ENCODE results near the gene HMBS. TPM values are rescaled to one million over a fixed set of nuclear protein-coding genes. Genes with fewer than 3 reads are reported as not detected.

Gene HMBS
- total RNA-seq, 1 donor from 2014 or later, result 35.7 TPM

DNA sequence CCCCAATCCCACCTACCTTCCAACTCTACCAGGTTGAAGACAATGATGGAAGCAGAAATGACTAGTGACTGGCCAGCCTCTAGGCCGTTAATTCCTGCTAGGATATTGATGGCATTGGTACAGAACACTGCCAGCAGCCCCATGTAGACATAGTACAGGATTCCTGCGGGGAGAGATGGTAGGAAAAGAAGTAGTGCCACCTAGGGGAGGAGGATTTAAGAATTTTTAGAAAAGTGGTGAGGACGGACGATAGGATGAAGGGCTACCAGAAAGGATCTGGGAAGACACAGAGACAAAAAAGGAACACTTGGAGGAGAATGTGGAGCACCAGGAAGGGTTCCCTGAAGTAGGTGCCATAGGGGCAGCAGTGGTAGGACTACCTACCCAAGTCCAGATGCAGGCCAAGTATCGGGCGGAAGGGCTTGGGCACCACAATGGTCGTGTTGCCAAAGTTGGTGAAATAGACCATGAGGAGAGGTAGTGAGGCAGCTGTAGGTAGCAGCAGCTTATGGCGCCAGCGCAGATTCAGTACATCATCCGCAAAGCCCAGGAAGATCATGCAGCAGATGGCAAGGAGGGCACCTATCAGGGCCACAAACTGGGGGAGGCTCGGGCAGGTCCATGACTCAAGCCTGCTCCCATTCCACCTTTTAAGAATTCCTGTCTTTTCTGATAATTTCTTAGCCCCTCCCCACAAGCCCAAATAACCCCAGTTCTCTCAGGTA lies 15.7 kb downstream of the HMBS start:
- intact Hi-C loops (cut with micrococcal nuclease), result loop anchor here (2.0 to 5.0 kb wide), 3 partner anchors 16 to 308 kb away; partner anchors contain the start of genes DDX6 and HMBS

DNA sequence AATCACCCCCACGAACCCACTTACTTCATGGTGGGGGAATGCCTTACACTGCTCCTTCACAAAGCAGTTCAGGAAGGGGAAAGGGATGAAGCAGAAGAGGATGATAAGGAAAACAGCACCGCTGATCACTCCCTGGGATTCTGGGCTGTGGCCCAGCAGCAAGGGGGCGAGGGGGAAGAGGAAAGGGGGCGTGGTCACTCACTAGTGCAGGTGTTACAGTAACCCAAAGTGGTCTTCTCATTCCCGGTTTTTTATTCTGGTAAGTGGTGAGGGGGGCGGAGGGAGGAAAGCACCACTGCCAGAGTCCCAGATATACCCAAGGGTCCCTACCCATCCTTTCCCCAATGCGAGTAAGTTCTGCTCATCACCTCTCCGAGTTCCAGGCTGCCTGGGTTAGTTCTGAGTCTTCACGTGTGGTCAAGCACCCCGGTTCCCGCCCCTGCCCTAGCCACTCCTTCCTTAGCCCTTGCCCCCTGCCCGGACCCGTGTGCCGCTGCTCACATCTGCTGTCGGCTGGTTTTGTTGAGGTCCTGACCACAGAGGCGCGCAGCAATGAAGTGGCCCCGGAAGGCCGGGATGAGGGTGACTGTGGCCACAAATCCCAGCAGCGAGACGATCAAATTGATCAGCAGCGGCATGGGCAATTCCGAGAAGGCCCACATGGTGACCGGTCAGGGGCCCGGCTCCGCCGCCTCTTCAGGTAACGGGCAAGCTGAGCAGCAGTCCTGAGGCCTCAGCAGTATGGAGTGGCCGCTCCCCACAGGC lies 16.5 kb downstream of the HMBS start:
- intact Hi-C loops (cut with micrococcal nuclease), result loop anchor here (1.0 to 5.0 kb wide), 4 partner anchors 16 to 309 kb away; partner anchors contain the start of genes DDX6, HMBS and HYOU1

DNA sequence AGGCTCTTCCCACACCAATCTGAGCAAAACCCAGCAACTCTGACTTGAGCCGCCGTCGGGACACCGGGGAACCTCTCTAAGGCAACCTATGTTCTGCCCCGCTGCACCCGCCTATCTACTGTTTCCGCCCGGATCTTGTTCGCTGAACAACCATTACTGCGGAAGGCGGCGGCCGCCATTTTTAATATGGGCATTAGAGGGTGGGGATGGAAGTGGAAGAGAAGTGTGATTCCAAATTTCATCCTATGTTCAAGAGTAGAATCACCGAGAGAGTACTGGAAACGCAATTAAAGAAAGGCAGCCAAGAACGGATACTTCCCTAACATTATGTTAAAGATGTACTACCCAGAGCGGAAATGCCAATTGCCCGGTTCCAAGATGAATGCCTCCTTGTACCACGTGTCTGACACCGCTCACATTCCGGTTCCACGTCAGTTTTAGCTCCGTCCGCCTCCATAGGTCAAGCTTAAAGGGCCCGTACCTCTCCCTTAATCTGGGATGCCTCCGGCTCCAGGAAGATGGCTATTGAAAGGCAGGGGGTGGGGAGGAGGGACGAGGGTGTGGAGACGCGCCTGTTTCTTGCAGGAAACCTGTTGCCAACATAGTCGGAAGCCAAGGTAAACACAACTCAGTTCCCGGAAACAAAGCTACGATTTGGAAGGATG lies 17.2 kb downstream of the HMBS start, which contains the start of gene DPAGT1:
Gene DPAGT1, minus strand, starts transcription at position 95 of the 665 bp plus-strand sequence. CDS start 198 bp downstream, outside the sequence.
- intact Hi-C loops (cut with micrococcal nuclease), result loop anchor here (1.0 to 5.0 kb wide), 9 partner anchors 8 to 310 kb away; partner anchors contain the start of genes DDX6, HINFP, HMBS and HYOU1

DNA sequence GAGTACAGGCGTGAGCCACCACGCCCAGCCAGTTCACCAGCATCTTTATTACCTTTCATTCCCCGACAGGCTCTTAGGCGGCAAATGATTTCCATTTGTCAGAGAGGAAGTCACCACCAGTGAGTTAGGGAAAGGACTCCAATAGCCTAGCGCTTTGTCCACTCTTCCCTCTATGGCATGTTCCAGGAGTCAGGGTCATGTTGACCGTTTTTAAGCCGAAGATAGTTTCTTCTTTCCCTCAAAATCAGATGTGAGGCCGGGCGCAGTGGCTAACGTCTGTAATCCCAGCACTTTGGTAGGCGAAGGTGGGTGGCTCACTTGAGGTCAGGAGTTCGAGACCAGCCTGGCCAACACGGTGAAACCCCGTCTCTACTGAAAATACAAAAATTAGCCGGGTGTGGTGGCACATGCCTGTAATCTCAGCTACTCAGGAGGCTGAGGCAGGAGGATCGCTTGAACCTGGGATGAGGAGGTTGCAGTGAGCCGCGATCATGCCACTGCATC lies 18.5 kb downstream of the HMBS start:
- intact Hi-C loops (cut with micrococcal nuclease), result loop anchor here (2.0 to 5.0 kb wide), 3 partner anchors 66 to 311 kb away; partner anchors contain the start of genes DDX6 and NLRX1

DNA sequence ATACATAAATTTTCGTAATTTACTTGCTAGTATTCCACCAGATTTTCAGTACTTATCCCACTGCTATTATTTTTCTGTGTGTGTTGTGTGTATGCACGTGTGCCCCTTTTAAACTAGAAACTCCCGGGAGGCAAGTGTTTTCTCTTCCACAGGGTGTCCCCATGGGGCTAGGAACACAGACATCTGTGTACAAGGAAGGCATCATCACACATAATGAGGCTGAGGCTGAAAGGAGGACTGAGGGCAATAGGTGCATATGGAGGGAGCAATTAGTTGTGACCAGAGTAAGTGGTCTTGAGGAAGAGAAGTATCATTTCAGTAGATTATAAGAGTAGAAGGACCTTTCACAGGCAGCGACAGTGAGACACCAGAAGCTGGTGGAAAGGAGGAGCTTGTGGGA lies 19.1 kb downstream of the HMBS start:
- intact Hi-C loops (cut with micrococcal nuclease), result loop anchor here (2.0 to 5.0 kb wide), 3 partner anchors 65 to 311 kb away; partner anchors contain the start of genes DDX6 and NLRX1

DNA sequence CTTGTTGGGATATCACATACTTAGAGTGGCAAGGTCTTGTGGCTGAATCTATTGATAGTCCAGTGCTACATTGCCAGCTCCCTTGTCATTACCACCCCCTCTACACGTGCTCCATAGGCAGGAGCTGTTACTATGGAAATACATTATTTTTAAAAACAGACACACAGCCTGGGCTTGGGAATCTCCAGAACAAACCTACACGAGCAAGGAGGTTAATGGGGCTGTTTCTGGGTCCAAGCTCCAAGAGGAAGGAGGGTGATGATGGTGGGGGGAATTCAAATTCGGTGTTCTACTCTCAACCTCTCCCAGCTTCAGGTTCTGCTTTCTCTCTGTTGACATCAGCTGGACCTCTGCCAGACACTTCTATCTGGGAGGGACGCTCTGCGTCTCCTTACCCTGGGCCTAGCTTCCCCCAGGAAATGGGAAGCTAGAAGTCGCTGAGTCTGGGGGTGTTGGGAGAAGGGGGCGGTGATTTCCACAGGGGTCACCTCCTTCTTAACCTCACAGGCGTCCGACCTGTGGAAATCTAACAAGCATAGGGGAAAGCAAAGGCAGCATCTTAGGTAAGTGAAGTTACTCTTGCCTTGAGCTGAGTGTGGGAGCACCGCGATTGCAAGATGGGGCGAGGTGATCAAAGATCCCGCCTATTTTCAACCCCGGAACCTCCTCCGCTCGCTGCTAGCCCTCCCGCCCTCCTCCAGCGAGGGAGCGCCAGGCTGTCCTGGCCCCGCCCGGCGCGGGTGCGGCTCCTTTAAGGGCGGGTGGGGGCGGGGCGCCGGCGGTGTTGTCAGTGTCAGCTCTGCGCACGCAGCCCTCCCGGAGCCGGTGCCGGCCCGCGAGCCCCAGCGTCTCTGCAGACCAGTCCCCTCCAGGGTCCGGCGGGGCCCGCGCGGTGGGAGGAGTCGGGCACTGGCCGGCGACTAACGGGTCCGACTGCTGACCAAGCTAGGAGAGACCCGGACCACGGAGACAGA lies 22.2 kb downstream of the HMBS start, which contains the start of gene C2CD2L:
Gene C2CD2L, plus strand, starts transcription at position 781 of the 974 bp plus-strand sequence. CDS start 398 bp downstream, outside the sequence.
- intact Hi-C loops (cut with micrococcal nuclease), result loop anchor here (1.0 to 5.0 kb wide), 3 partner anchors 12 to 180 kb away; partner anchors contain the start of genes BCL9L and HINFP

DNA sequence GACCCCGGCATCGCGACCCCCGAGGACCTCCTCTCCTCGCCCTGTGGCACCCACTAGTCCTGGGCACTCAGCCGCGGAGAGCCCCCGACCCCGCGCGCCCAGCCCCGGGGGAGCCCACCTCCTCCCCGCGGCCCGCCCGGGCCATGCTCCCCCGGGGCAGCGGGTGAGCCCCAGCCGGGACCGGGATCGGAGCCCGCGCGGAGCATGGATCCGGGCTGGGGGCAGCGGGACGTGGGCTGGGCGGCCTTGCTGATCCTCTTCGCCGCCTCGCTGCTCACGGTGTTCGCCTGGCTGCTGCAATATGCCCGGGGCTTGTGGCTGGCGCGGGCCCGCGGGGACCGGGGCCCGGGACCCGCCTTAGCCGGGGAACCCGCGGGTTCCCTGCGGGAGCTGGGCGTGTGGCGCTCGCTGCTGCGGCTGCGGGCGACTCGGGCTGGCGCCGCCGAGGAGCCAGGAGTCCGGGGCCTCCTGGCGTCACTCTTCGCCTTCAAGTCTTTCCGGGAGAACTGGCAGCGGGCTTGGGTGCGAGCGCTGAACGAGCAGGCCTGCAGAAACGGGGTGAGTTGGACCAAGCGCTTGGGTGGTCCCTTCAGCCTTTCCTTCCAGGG lies 23.0 kb downstream of the HMBS start:
- intact Hi-C loops (cut with micrococcal nuclease), result loop anchor here (1.0 to 5.0 kb wide), 3 partner anchors 12 to 180 kb away; partner anchors contain the start of genes BCL9L and HINFP

DNA sequence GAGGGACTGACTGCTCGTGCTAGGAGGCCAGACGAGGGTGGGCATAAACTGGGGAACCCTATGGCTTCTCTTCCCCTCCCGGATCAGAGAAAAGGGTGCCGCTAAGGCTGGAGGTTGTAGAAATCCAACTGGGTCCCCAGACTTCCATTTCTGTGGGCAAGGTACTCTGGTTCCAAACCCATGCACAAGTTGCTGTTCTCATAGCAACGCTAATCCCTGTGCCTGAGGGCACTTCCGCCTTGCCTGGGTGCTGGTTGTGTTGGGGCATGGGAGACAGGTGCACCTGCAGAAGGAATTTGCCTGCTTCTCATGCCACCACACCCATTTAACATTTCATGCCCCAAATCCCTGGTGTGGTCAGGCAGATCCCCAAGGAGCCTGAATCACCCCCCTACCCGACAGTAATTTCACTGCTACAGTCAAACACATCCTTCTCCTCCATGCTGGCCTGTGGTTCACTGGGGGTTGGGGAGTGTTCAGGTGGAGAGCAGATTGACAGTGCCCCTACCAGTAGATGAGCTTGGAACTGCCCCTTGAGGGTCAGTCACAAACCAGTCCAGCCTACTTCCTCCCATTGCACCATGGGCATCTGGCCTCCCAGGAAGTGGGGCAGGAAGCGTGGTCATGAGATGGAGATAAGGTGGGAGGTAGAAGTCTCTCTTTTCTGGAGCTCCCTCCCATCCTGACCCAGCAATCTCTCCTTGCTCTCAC lies 23.6 kb downstream of the HMBS start:
- intact Hi-C loops (cut with micrococcal nuclease), result loop anchor here (5.0 kb wide), 1 partner anchor 181 kb away; the partner anchor contains the start of gene BCL9L

DNA sequence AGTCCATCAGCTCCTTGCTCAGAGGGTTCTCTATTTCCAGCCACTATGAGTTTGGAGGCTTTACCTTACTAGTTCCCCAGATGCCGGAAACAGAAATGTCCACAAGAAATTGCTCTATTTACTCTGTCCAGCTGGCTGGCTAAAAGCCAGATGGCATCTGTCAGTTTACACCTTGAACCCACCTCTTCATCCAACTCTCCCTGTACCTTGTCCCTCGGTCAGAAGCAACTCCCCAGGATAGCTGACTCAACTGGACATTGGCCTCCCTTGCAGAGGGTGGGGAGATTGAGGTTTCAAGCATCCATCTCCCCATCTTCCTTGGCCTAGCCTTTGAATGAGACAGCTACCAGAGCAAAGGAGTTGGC lies 24.2 kb downstream of the HMBS start:
- intact Hi-C loops (cut with micrococcal nuclease), result loop anchor here (5.0 kb wide), 1 partner anchor 182 kb away; the partner anchor contains the start of gene BCL9L

DNA sequence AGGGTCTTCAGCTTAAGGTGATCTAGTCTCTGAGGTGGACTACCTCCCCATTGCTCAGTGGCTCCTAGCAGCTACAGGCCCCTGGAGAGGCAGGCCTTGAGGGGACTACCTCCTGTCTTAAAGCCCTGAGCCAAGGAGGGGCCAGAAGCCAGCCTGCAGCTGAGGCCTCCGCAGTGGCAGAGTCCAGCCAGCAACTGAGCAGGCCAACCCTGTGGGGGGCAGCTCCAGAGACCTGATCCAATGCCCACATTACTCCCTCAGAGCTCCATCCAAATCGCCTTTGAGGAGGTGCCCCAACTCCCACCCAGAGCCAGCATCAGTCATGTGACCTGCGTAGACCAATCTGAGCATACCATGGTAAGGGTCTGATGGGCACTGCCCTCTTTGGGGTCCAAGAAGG lies 25.2 kb downstream of the HMBS start:
- intact Hi-C loops (cut with micrococcal nuclease), result loop anchor here (5.0 kb wide), 1 partner anchor 183 kb away; the partner anchor contains the start of gene BCL9L

DNA sequence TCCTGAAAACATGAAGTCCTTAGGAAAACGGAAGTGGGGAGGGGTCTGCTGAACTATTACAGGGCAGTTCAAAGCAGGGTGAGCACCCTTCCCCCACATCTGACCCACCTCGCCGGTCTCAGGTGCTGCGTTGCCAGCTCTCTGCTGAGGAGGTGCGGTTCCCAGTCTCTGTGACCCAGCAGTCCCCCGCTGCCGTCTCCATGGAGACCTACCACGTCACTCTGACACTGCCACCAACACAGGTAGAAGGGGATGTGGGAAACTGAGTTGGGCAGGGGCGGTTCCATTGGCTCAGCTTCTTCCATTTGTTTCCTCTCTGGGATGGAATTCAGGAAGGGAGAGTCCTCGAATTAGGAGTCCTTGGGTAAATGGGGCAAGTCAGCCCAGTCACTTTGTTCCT lies 25.8 kb downstream of the HMBS start:
- intact Hi-C loops (cut with micrococcal nuclease), result no loop called here

DNA sequence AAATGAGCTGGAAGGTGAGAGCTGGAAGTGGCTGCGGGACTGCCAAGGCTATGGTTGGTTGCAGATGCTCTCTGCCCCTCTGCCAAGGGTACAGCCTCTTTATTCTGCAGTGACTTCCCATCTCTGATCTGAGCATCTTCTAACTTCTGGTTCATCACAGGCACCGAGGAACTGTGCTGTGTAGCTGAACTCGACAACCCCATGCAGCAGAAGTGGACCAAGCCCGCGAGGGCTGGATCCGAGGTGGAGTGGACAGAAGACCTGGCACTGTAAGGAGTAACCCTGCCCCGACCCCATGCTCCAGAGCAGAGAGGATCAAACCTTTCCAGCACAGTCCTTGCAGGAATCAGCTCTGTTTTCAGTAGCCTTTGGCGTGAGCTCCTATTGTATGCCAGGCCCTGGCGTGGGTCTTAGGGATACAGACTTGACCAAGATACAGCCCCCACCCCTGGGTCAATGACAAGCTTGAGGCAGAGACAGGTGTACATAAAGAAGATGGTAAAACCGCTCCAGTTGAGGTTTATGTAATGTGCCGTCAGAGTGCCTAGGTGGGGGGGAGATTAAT lies 26.8 kb downstream of the HMBS start:
- intact Hi-C loops (cut with micrococcal nuclease), result no loop called here

DNA sequence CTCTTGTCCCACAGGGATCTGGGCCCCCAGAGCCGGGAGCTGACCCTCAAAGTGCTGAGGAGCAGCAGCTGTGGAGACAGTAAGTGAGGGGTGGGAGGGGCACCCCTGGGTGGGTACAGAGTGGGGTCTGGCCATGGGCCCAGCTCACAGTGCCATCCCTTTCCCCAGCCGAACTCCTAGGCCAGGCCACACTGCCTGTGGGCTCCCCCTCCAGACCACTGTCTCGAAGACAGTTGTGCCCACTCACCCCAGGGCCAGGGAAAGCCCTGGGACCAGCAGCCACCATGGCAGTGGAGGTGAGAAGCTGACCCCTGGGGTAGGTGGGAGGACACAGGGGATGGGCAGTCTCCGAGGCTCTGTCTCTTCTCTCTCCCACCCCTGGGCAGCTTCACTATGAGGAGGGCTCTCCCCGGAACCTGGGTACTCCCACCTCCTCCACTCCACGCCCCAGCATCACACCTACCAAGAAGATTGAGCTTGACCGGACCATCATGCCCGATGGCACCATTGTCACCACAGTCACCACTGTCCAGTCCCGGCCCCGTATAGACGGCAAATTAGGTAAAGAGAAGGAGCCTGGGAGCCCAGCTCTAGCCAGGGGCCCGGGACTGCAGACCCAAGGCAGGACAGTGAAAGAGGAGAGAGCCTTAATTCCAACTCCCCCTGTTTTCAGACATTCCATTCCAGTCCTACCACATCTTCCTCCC lies 27.8 kb downstream of the HMBS start:
- intact Hi-C loops (cut with micrococcal nuclease), result no loop called here

DNA sequence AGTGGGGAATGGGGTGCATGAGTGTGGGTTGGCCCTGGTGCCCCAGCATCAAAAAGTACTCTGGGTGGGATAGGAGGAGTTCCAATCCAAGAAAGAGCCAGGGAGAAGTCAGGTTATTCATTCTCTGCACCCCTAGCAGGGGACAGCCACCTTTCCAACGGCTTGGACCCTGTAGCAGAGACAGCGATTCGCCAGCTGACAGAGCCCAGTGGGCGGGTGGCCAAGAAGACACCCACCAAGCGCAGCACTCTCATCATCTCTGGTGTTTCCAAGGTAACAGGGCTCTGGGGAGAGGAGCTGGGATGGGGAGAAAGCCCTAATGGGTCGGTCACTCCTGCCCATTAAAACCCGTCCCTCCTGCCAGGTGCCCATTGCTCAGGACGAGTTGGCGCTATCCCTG lies 29.0 kb downstream of the HMBS start:
- intact Hi-C loops (cut with micrococcal nuclease), result no loop called here

DNA sequence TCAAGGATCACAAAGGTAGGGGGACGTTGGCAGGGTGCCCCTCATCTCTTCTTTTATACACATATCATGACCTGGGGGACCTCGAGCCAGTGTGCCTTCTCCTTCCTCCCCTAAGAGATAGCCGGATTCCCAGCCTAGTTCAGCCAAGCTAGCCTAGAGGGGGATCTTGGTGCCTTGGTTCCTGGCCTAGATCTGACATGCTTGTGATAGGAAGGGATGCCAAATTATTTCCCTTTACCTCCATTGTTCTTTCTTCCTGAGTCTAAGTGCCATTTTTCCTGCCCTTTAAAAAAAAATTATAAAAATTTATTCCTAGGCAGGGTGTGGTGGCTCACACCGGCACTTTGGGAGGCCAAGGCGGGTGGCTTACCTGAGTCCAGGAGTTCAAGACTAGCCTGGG lies 29.7 kb downstream of the HMBS start:
- intact Hi-C loops (cut with micrococcal nuclease), result no loop called here

DNA sequence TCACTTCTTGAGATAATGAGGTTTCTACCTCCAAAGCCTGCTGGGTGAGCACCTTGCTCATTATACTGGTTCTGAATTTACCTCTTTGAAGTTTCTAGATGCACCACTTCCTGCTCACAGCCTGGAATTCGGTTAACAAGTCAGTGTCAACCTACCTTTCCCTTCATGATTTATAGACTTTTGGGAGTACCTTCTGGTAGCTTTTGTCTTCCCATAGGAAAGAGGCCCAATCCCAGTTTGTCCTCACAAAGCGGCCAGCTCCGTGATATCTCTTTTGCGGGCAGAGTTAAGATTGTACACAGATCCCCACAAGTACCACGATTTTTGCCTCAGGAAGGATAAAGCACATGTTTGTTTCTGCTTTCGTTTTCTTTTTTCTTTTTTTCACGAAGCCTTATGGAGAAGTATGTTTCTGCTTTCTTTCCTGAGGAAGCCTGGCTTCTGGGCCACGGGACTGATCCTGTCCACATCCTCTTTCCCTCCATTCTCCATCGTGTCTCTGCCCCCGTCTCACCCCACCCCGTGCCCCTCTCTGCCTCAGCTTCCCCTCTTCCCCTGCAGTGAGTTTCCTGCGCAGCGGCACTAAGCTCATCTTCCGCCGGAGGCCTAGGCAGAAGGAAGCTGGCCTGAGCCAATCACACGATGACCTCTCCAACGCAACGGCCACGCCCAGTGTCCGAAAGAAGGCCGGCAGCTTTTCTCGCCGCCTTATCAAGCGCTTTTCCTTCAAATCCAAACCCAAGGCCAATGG lies 31.0 kb downstream of the HMBS start:
- intact Hi-C loops (cut with micrococcal nuclease), result no loop called here

DNA sequence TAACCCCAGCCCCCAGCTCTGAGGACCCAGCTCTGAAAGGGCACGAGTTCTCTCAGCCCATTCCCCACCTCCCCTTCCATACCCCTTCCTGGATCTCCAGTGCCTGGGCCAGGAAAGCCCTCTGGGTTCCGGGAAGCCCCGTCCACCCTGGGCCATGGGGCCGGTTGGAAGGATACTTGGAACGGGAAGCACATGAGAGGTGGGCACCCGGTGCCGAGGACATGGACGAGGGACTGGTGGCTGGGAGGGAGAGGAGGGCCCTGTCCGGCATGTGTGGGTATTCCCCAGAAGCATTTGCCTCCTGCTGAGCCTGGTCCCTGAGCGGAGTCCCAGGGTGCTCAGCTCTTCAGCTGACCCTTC lies 31.5 kb downstream of the HMBS start:
- intact Hi-C loops (cut with micrococcal nuclease), result no loop called here
